H9 (cell line): ENCODE results near the gene PODXL2. TPM values are rescaled to one million over a fixed set of nuclear protein-coding genes. Genes with fewer than 3 reads are reported as not detected.

Experiments
- DNase-seq: peaks from one replicate; pipeline ENCODE4 v3.0.0-alpha.2; 2017
- H2AFZ ChIP-seq: one replicate; pipeline ENCODE4 v1.6.1; 2013; ENCODE audit warnings: mild to moderate bottlenecking, low read length, control low read depth, moderate library complexity
- H2AK5ac ChIP-seq: 2 replicates; pipeline ENCODE4 v1.6.1; 2013; ENCODE audit warnings: low read length, control low read depth, mixed read lengths; ENCODE audit not compliant: insufficient read length
- H2BK120ac ChIP-seq: one replicate; pipeline ENCODE4 v1.6.1; 2013; ENCODE audit warnings: low read depth, mild to moderate bottlenecking, low read length, control low read depth, inconsistent platforms; ENCODE audit not compliant: poor library complexity, severe bottlenecking
- H2BK12ac ChIP-seq: 2 replicates; pipeline ENCODE4 v1.6.1; 2013; ENCODE audit warnings: low read length, control low read depth, mixed read lengths, low read depth; ENCODE audit not compliant: insufficient read length
- H2BK15ac ChIP-seq: 2 replicates; pipeline ENCODE4 v1.6.1; 2013; ENCODE audit warnings: low read depth, low read length, control low read depth
- H2BK20ac ChIP-seq: one replicate; pipeline ENCODE4 v1.6.1; 2013; ENCODE audit warnings: low read depth, mild to moderate bottlenecking, low read length, control low read depth, inconsistent platforms; ENCODE audit not compliant: poor library complexity, severe bottlenecking
- H2BK5ac ChIP-seq: 2 replicates; pipeline ENCODE4 v1.6.1; 2013; ENCODE audit warnings: low read length, control low read depth, mixed read lengths; ENCODE audit not compliant: insufficient read length
- H3K14ac ChIP-seq: 2 replicates; pipeline ENCODE4 v1.6.1; 2013; ENCODE audit warnings: low read length, control low read depth; ENCODE audit not compliant: insufficient read depth
- H3K18ac ChIP-seq: 2 replicates; pipeline ENCODE4 v1.6.1; 2013; ENCODE audit warnings: low read depth, mild to moderate bottlenecking, mixed read lengths, low read length, control low read depth; ENCODE audit not compliant: insufficient read length
- H3K23ac ChIP-seq: 2 replicates; pipeline ENCODE4 v1.6.1; 2013; ENCODE audit warnings: low read length, control low read depth, mixed read lengths, low read depth; ENCODE audit not compliant: insufficient read length
- H3K23me2 ChIP-seq: 2 replicates; pipeline ENCODE4 v1.6.1; 2013; ENCODE audit warnings: low read depth, mild to moderate bottlenecking, mixed read lengths, low read length, control low read depth; ENCODE audit not compliant: insufficient read length, poor library complexity, severe bottlenecking
- H3K27ac ChIP-seq: 2 replicates; pipeline ENCODE4 v1.5.1; 2013; ENCODE audit warnings: low read length, control low read depth, mixed read lengths, low read depth; ENCODE audit not compliant: insufficient read length
- H3K27me3 ChIP-seq: 2 replicates; pipeline ENCODE4 v1.6.1; 2013; ENCODE audit warnings: low read length, control low read depth, inconsistent platforms; ENCODE audit not compliant: insufficient read depth
- H3K4ac ChIP-seq: 2 replicates; pipeline ENCODE4 v1.6.1; 2013; ENCODE audit warnings: low read depth, mild to moderate bottlenecking, control low read depth, inconsistent platforms, low read length, moderate library complexity
- H3K4me1 ChIP-seq: 2 replicates; pipeline ENCODE4 v1.6.1; 2013; ENCODE audit warnings: low read length, control low read depth, inconsistent platforms; ENCODE audit not compliant: insufficient read depth
- H3K4me2 ChIP-seq: 2 replicates; pipeline ENCODE4 v1.6.1; 2013; ENCODE audit warnings: low read length, control low read depth, mixed read lengths; ENCODE audit not compliant: insufficient read length, insufficient read depth
- H3K56ac ChIP-seq: 2 replicates; pipeline ENCODE4 v1.6.1; 2013; ENCODE audit warnings: low read depth, mild to moderate bottlenecking, mixed read lengths, low read length, control low read depth; ENCODE audit not compliant: insufficient read length
- H3K79me1 ChIP-seq: 2 replicates; pipeline ENCODE4 v1.6.1; 2013; ENCODE audit warnings: low read depth, mild to moderate bottlenecking, moderate library complexity, low read length, control low read depth, inconsistent platforms; ENCODE audit not compliant: insufficient read depth, poor library complexity, severe bottlenecking
- H3K79me2 ChIP-seq: 2 replicates; pipeline ENCODE4 v1.6.1; 2013; ENCODE audit warnings: low read length, control low read depth, inconsistent platforms; ENCODE audit not compliant: insufficient read depth
- H3K9ac ChIP-seq: 2 replicates; pipeline ENCODE4 v1.6.1; 2013; ENCODE audit warnings: low read length, control low read depth, mixed read lengths; ENCODE audit not compliant: insufficient read length; ENCODE audit errors: extremely low read depth
- H3K9me3 ChIP-seq: one replicate; pipeline ENCODE4 v1.6.1; 2013; ENCODE audit warnings: low read depth, low read length, inconsistent platforms; ENCODE audit not compliant: control insufficient read depth
- H3T11ph ChIP-seq: one replicate; pipeline ENCODE4 v1.6.1; 2013; ENCODE audit warnings: mild to moderate bottlenecking, low read length, control low read depth, inconsistent platforms
- H4K20me1 ChIP-seq: one replicate; pipeline ENCODE4 v1.6.1; 2013; ENCODE audit not compliant: control insufficient read depth, insufficient read length, insufficient read depth
- H4K5ac ChIP-seq: 2 replicates; pipeline ENCODE4 v1.6.1; 2013; ENCODE audit warnings: low read depth, mild to moderate bottlenecking, mixed read lengths, low read length, control low read depth; ENCODE audit not compliant: insufficient read length
- H4K8ac ChIP-seq: replicated peaks from 2 replicates; pipeline ENCODE4 v1.6.1; 2013; ENCODE audit warnings: low read length, control low read depth, mixed read lengths, low read depth; ENCODE audit not compliant: insufficient read length
- H4K91ac ChIP-seq: 2 replicates; pipeline ENCODE4 v1.6.1; 2013; ENCODE audit warnings: low read depth, mild to moderate bottlenecking, moderate library complexity, mixed read lengths, low read length, control low read depth; ENCODE audit not compliant: insufficient read length
- H3K27ac Mint-ChIP-seq, 3 experiments: 2 replicates in 2 of 3; 3 replicates in 1 of 3; pipeline ENCODE4 v1.8.0; 2020 to 2021; ENCODE audit warnings: mixed read lengths in 3 of 3, mild to moderate bottlenecking in 1 of 3, moderate library complexity in 1 of 3
- H3K27me3 Mint-ChIP-seq: 2 replicates; pipeline ENCODE4 v1.8.0; 2021; ENCODE audit warnings: low read depth, mild to moderate bottlenecking, moderate library complexity, mixed read lengths
- H3K36me3 Mint-ChIP-seq, 3 experiments: 2 replicates in 2 of 3; 3 replicates in 1 of 3; pipeline ENCODE4 v1.8.0; 2020 to 2021; ENCODE audit warnings: low read depth in 3 of 3, mixed read lengths in 3 of 3; ENCODE audit not compliant: insufficient read depth in 1 of 3
- H3K4me1 Mint-ChIP-seq, 2 experiments: 2 replicates each; pipeline ENCODE4 v1.8.0; 2020; ENCODE audit warnings: mixed read lengths in 2 of 2
- H3K4me3 Mint-ChIP-seq, 2 experiments: 2 replicates in 1 of 2; 3 replicates in 1 of 2; pipeline ENCODE4 v1.8.0; 2020 to 2021; ENCODE audit warnings: mild to moderate bottlenecking in 2 of 2, mixed read lengths in 2 of 2, moderate library complexity in 1 of 2
- H3K9me3 Mint-ChIP-seq, 2 experiments: 2 replicates in 1 of 2; 3 replicates in 1 of 2; pipeline ENCODE4 v1.8.0; 2020; ENCODE audit warnings: mild to moderate bottlenecking in 2 of 2, mixed read lengths in 2 of 2, moderate library complexity in 1 of 2
- WGBS: extraction: QIAGEN DNeasy Blood & Tissue Kit; methylation state at CpG from one replicate; pipeline ENCODE4 v1.1.7; 2013; ENCODE audit warnings: missing lambda C conversion rate, low lambda C conversion rate, mixed read lengths; ENCODE audit not compliant: insufficient read length; ENCODE audit errors: extremely low coverage; 5-methylcytosine and 5-hydroxymethylcytosine counted together
- total RNA-seq: library from RNA; stranded (reverse); gene quantifications from 2 replicates; pipeline ENCODE4 v1.2.1, GENCODE V29; 2021
- TF ChIP-seq, protein P1 (sequence below): fragments of 200-600 bp; sonication (generic); conservative IDR thresholded peaks from 3 replicates; pipeline ENCODE4 v1.8.0; 2021; ENCODE audit warnings: antibody characterized with exemption, mild to moderate bottlenecking

PODXL2 gene
- total RNA-seq, 1 experiment from 2014 or later = 24.6 TPM

DNA sequence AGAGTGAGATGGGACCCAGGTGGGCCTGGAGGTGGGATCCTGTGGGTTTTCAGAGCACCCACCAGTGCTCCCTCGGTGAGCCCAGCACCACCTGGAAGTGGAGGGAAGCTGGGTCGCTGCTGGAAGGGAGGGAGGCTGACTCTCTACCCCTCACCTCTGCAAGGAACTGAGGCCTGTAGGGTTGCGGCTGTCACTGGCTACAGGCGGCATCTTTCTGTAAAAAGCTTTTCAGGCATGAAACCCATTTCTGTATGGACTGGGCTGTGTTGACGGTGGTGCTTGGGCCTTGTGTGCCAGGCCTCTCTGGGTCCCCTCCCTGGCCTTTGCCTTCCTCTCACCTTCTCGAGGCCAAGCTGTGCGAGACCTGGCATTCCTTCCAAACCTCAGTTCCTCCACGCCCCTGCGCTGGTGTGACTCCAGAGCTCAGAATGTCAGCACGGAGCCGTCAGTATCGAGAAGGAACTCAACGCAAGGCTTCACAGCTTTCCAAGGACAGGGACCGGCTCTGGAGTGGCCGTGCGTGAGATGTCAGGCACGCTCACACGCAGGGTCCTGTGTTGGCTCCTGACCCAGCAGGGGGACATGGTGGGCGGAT is 60.4 kb downstream of the PODXL2 start:
- Histone ChIP-seq H4K91ac (no peak overlapping the region), H3K56ac (no peak overlapping the region), H3K27ac (no peak overlapping the region), H3T11ph (no peak overlapping the region), H3K9ac (no peak overlapping the region), H2BK5ac (no peak overlapping the region), H4K5ac (no peak overlapping the region), H3K18ac (no peak overlapping the region), H4K20me1 (no peaks in the 10 kb centered on the region), H3K4me2 (no peak overlapping the region), H3K79me1 (no peaks in the 10 kb centered on the region), H2BK120ac (no peak overlapping the region), H2BK15ac (no peak overlapping the region), H3K4ac (no peak overlapping the region), H2BK12ac (no peak overlapping the region), H2AK5ac (no peak overlapping the region), H3K9me3 (no peaks in the 10 kb centered on the region), H3K27me3 (no peaks in the 10 kb centered on the region; the same call in 1 of the 2 replicates), H4K8ac (no peak overlapping the region), H3K14ac (no peak overlapping the region), H3K79me2 (no peaks in the 10 kb centered on the region), H3K23me2 (no peaks in the 10 kb centered on the region), H3K4me1 (no peaks in the 10 kb centered on the region; the same call in 1 of the 2 replicates), H2BK20ac (no peak overlapping the region), H3K23ac (no peak overlapping the region), H2AFZ (no peak overlapping the region)
- H3K27me3 Mint-ChIP-seq = no peaks in the 10 kb centered on the region; the same call in 1 of the 2 replicates
- H3K36me3 Mint-ChIP-seq = no peaks in the 10 kb centered on the region
- TF ChIP-seq, protein P1, sequence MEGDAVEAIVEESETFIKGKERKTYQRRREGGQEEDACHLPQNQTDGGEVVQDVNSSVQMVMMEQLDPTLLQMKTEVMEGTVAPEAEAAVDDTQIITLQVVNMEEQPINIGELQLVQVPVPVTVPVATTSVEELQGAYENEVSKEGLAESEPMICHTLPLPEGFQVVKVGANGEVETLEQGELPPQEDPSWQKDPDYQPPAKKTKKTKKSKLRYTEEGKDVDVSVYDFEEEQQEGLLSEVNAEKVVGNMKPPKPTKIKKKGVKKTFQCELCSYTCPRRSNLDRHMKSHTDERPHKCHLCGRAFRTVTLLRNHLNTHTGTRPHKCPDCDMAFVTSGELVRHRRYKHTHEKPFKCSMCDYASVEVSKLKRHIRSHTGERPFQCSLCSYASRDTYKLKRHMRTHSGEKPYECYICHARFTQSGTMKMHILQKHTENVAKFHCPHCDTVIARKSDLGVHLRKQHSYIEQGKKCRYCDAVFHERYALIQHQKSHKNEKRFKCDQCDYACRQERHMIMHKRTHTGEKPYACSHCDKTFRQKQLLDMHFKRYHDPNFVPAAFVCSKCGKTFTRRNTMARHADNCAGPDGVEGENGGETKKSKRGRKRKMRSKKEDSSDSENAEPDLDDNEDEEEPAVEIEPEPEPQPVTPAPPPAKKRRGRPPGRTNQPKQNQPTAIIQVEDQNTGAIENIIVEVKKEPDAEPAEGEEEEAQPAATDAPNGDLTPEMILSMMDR = no peak
- no peak for DNase-seq
- H3K9me3 Mint-ChIP-seq = no peaks in the 10 kb centered on the region
- WGBS = no CpG with 5 or more reads among the region's 19 CpGs
- no peak overlapping the region for H3K4me3 Mint-ChIP-seq
- H3K4me1 Mint-ChIP-seq = peaks cover 10 to 12% of the 10 kb centered on the region in 2 experiments
- peak overlapping the region in 1 of 3 experiments; percentile 12; a peak in 2 of 7 replicates for H3K27ac Mint-ChIP-seq
